Astrocyte (in vitro differentiated cells and primary cell): Measurements from ENCODE around the gene DLK1. TPM values are rescaled to one million over a fixed set of nuclear protein-coding genes. Genes with fewer than 3 reads are reported as not detected.

Source experiments
- DNase-seq: peaks from one replicate; pipeline ENCODE4 v3.0.0-alpha.2; 2010; ENCODE audit warnings: low read depth
- FAIRE-seq: peaks from 2 replicates; lab custom pipeline; 2011; peaks lifted over from hg19 to GRCh38; lab: Jason Lieb, UNC
- H2AFZ ChIP-seq: 2 replicates; pipeline ENCODE4 v1.6.0; 2012; ENCODE audit warnings: low read depth, low read length, inconsistent platforms
- H3K27ac ChIP-seq: 2 replicates; pipeline ENCODE4 v1.5.1; 2011; ENCODE audit warnings: low read depth, low read length, inconsistent platforms
- H3K27me3 ChIP-seq: 2 replicates; pipeline ENCODE4 v1.6.0; 2011; ENCODE audit warnings: low read length, inconsistent platforms; ENCODE audit not compliant: insufficient read depth
- H3K36me3 ChIP-seq: 2 replicates; pipeline ENCODE4 v1.5.1; 2011; ENCODE audit warnings: low read length, inconsistent platforms; ENCODE audit not compliant: insufficient read depth
- H3K4me1 ChIP-seq: 2 replicates; pipeline ENCODE4 v1.5.1; 2011; ENCODE audit warnings: low read length, inconsistent platforms; ENCODE audit not compliant: insufficient read depth
- H3K4me2 ChIP-seq: 2 replicates; pipeline ENCODE4 v1.6.0; 2012; ENCODE audit warnings: low read length, inconsistent platforms
- H3K4me3 ChIP-seq: 2 replicates; pipeline ENCODE4 v1.5.1; 2011; ENCODE audit warnings: low read depth, mild to moderate bottlenecking, low read length, inconsistent platforms; ENCODE audit not compliant: insufficient read depth
- H3K79me2 ChIP-seq: 2 replicates; pipeline ENCODE4 v1.6.0; 2012; ENCODE audit warnings: mild to moderate bottlenecking, low read length, inconsistent platforms; ENCODE audit not compliant: insufficient read depth
- H3K9ac ChIP-seq: 2 replicates; pipeline ENCODE4 v1.6.0; 2012; ENCODE audit warnings: mild to moderate bottlenecking, low read length, inconsistent platforms
- H3K9me3 ChIP-seq: 2 replicates; pipeline ENCODE4 v1.5.1; 2012; ENCODE audit warnings: low read depth, mild to moderate bottlenecking, low read length, inconsistent platforms; ENCODE audit not compliant: insufficient read depth
- H4K20me1 ChIP-seq: 2 replicates; pipeline ENCODE4 v1.6.0; 2012; ENCODE audit warnings: low read length, inconsistent platforms; ENCODE audit not compliant: insufficient read depth
- H3K27ac Mint-ChIP-seq: one replicate; pipeline ENCODE4 v1.8.0; 2021; ENCODE audit warnings: mild to moderate bottlenecking, mixed read lengths; ENCODE audit not compliant: unreplicated experiment
- H3K27me3 Mint-ChIP-seq: one replicate; pipeline ENCODE4 v1.8.0; 2021; ENCODE audit warnings: low read depth, mixed read lengths; ENCODE audit not compliant: unreplicated experiment
- H3K36me3 Mint-ChIP-seq: one replicate; pipeline ENCODE4 v1.8.0; 2021; ENCODE audit warnings: low read depth, mixed read lengths; ENCODE audit not compliant: unreplicated experiment
- H3K4me1 Mint-ChIP-seq: one replicate; pipeline ENCODE4 v1.8.0; 2021; ENCODE audit warnings: low read depth, mixed read lengths; ENCODE audit not compliant: unreplicated experiment
- H3K4me3 Mint-ChIP-seq: one replicate; pipeline ENCODE4 v1.8.0; 2021; ENCODE audit warnings: mild to moderate bottlenecking, moderate library complexity, mixed read lengths; ENCODE audit not compliant: unreplicated experiment
- H3K9me3 Mint-ChIP-seq: one replicate; pipeline ENCODE4 v1.8.0; 2021; ENCODE audit warnings: mild to moderate bottlenecking, mixed read lengths; ENCODE audit not compliant: unreplicated experiment
- EZH2 ChIP-seq: IDR thresholded peaks from 2 replicates; pipeline ENCODE4 v1.6.1; 2012; ENCODE audit warnings: mild to moderate bottlenecking, low read length, inconsistent platforms; ENCODE audit not compliant: insufficient read depth
- total RNA-seq: library from RNA; stranded (reverse); gene quantifications from 2 replicates; pipeline ENCODE4 v1.2.1, GENCODE V29; 2021
- TF ChIP-seq, protein P1 (sequence below): IDR thresholded peaks from 2 replicates; pipeline ENCODE4 v1.5.1; 2011; ENCODE audit warnings: low read depth, mild to moderate bottlenecking, inconsistent platforms, low read length, moderate library complexity; ENCODE audit not compliant: insufficient read depth

The DLK1 gene
- total RNA-seq, 1 donor from 2014 or later, result 2.7 TPM

GRCh38 chr14:100738269-100738691, 11.6 kb downstream of the DLK1 start:
- FAIRE-seq (no peak), DNase-seq (no peak)
- no peaks in the 10 kb centered on the region for H3K4me1 Mint-ChIP-seq
- no peaks in the 10 kb centered on the region for H4K20me1 ChIP-seq
- TF ChIP-seq, protein P1, sequence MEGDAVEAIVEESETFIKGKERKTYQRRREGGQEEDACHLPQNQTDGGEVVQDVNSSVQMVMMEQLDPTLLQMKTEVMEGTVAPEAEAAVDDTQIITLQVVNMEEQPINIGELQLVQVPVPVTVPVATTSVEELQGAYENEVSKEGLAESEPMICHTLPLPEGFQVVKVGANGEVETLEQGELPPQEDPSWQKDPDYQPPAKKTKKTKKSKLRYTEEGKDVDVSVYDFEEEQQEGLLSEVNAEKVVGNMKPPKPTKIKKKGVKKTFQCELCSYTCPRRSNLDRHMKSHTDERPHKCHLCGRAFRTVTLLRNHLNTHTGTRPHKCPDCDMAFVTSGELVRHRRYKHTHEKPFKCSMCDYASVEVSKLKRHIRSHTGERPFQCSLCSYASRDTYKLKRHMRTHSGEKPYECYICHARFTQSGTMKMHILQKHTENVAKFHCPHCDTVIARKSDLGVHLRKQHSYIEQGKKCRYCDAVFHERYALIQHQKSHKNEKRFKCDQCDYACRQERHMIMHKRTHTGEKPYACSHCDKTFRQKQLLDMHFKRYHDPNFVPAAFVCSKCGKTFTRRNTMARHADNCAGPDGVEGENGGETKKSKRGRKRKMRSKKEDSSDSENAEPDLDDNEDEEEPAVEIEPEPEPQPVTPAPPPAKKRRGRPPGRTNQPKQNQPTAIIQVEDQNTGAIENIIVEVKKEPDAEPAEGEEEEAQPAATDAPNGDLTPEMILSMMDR, result no peak
- TF ChIP-seq EZH2, result no peak
- no peaks in the 10 kb centered on the region for H3K79me2 ChIP-seq
- H3K36me3 Mint-ChIP-seq, result no peaks in the 10 kb centered on the region
- H3K27ac Mint-ChIP-seq, result no peak overlapping the region
- H3K9me3 Mint-ChIP-seq, result no peaks in the 10 kb centered on the region
- no peaks in the 10 kb centered on the region for H3K36me3 ChIP-seq
- H3K9ac ChIP-seq, result no peak overlapping the region
- H3K27me3 ChIP-seq, result peaks cover 11% of the 10 kb centered on the region
- no peak overlapping the region for H3K4me2 ChIP-seq
- no peak overlapping the region for H2AFZ ChIP-seq
- peaks cover 19% of the 10 kb centered on the region for H3K27me3 Mint-ChIP-seq
- no peak overlapping the region for H3K4me3 Mint-ChIP-seq
- no peak overlapping the region for H3K4me3 ChIP-seq
- no peaks in the 10 kb centered on the region for H3K9me3 ChIP-seq
- H3K4me1 ChIP-seq, result no peaks in the 10 kb centered on the region
- no peak overlapping the region for H3K27ac ChIP-seq

- Mint-ChIP-seq H3K4me3 (no peak overlapping the region), H3K27ac (no peak overlapping the region), H3K27me3 (peaks cover 19% of the 10 kb centered on the region), H3K36me3 (no peaks in the 10 kb centered on the region), H3K4me1 (no peaks in the 10 kb centered on the region), H3K9me3 (no peaks in the 10 kb centered on the region)
- Histone ChIP-seq H4K20me1 (no peaks in the 10 kb centered on the region), H2AFZ (no peak overlapping the region), H3K9ac (no peak overlapping the region), H3K79me2 (no peaks in the 10 kb centered on the region), H3K4me3 (no peak overlapping the region), H3K4me1 (no peaks in the 10 kb centered on the region), H3K27me3 (peaks cover 8% of the 10 kb centered on the region), H3K27ac (no peak overlapping the region), H3K9me3 (no peaks in the 10 kb centered on the region), H3K4me2 (no peak overlapping the region), H3K36me3 (no peaks in the 10 kb centered on the region)
- DNase-seq, result no peak
- no peak for FAIRE-seq
- no peak for TF ChIP-seq EZH2
Measured at GRCh38 chr14:100738704-100739131, 12.0 kb downstream of the DLK1 start.

GRCh38 chr14:100739306-100739705, 12.6 kb downstream of the DLK1 start:
- Mint-ChIP-seq H3K9me3 (no peaks in the 10 kb centered on the region), H3K27me3 (peaks cover 22% of the 10 kb centered on the region), H3K27ac (no peak overlapping the region), H3K4me3 (no peak overlapping the region), H3K36me3 (no peaks in the 10 kb centered on the region), H3K4me1 (no peaks in the 10 kb centered on the region)
- Histone ChIP-seq H3K27ac (no peak overlapping the region), H3K4me2 (no peak overlapping the region), H3K4me1 (no peaks in the 10 kb centered on the region), H3K4me3 (no peak overlapping the region), H4K20me1 (no peaks in the 10 kb centered on the region), H3K27me3 (peaks cover 8% of the 10 kb centered on the region), H3K79me2 (no peaks in the 10 kb centered on the region), H3K9me3 (no peaks in the 10 kb centered on the region), H3K9ac (no peak overlapping the region), H3K36me3 (no peaks in the 10 kb centered on the region), H2AFZ (no peak overlapping the region)
- TF ChIP-seq EZH2, result no peak
- TF ChIP-seq, protein P1, result no peak
- FAIRE-seq (no peak), DNase-seq (no peak)
